ENCODE measurements around the gene CCNT1.
"Not testable (repeated sequence)": the region's sequence is repeated elsewhere in the genome, so short reads cannot be mapped to it uniquely, and the experiment has no call there.

CCNT1 gene

DNA sequence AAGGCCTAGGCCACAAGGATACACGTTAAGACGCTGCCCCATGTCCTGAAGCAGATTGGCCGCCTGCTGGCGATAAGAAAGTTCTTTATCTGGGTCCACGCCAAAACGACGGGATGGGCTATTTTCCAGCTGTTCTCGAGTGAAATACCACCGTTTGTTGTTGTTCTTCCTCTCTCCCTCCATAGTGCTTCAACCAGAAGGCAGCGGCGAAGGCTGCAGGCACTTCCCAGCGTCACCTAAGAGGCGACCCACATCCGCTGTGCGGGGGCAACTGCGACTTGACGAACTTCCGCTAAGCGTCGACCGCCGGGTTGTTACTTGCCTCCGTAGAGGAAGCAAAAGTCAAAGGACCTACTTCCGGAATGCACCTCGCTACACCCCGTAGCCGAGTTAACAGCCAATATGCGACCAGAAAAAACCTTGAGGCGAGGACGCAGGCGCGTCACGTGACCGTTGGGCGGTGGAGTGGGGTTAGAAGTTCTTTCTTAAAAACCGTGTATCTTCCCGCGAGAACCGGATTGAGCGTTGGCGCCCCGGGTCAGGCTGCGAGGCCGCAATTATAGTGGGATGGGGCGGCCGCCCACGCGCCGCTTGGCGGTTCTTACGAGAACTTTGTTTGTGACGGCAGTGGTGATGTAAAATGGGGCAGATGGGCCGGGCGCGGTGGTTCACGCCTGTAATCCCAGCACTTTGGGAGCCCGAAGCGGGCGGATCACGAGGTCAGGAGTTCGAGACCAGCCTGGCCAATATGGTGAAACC, at the start of gene CCNT1:
CCNT1 (minus strand) TSS at position 215 of the 759 bp plus-strand sequence; CDS start at position 183, 32 bp downstream.
- DNase-seq (ENCODE audit: low read depth, low spot score): peak; percentile 99

- no peak for DNase-seq (ENCODE audit: low read depth, low spot score)
Observed at GRCh38 chr12:48765753-48766162, 49.3 kb upstream of the CCNT1 start.

- no peak for DNase-seq (ENCODE audit: low read depth, low spot score)
Observed at GRCh38 chr12:48764521-48764920, 48.0 kb upstream of the CCNT1 start.

- DNase-seq (ENCODE audit: low read depth, low spot score): no peak
Observed at GRCh38 chr12:48758737-48759136, 42.2 kb upstream of the CCNT1 start.

- no peak for DNase-seq (ENCODE audit: low read depth, low spot score)
Observed at GRCh38 chr12:48758186-48758585, 41.7 kb upstream of the CCNT1 start.

DNA sequence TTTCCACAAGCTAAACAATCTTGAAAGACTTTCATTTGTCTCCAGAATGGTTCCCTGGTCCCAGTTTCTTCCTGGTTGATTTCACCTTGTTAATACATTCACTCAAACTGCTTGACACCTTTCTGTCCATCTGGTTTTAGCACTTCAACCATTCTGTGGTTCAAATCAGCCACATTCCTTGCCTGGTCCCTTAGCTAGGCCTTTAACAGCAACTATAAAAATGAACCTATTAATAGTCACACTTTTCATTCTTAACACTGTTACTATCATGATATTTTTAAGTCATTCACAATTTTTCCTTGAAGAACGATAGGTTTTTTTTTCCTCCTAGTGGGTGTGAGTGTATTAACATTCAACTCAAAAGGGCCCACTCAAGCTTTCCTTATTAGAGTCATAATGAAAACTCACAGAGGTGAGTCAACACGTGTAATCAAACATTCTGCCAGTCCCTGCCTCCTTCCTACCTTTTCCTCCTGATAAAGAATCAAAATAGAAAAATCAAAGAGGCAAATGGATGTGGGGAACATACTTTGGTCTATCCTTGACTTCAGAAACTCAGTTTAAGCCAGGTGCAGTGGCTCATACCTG, 34.4 kb upstream of the CCNT1 start:
- DNase-seq (ENCODE audit: low read depth, low spot score): no peak

- no peak for DNase-seq (ENCODE audit: low read depth, low spot score)
Observed at GRCh38 chr12:48750215-48750614, 33.7 kb upstream of the CCNT1 start.

DNA sequence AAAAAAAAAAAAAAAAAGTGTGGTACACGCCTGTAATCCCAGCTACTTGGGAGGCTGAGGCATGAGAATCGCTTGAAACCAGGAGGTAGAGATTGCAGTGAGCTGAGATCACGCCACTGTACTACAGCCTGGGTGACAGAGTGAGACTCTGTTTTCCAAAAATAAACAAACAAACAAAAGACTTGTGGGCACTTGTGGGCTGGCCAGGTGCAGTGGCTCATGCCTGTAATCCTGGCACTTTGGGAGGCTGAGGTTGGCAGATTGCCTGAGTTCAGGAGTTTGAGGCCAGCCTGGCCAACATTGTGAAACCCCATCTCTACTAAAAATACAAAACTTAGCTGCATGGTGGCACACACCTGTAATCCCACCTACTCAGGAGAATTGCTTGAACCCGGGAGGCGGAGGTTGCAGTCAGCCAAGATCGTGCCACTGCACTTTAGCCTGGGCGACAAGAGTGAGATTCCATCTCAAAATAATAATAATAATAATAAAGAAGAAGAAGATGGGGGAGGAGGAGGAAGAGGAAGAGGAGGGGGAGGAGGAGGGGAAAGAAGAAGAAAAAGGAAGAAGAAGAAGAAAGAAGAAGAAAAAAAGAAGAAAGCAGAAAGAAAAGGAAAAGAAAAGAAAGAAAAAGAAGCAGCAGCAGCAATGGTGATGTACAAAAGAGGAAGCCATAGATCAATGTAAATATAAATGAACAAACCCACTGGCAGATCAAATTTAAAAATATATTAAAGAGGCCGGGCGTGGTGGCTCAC, 27.9 kb upstream of the CCNT1 start:
- no peak for DNase-seq (ENCODE audit: low read depth, low spot score)

- no peak for DNase-seq (ENCODE audit: low read depth, low spot score)
Observed at GRCh38 chr12:48739618-48740269, 23.2 kb upstream of the CCNT1 start.

DNA sequence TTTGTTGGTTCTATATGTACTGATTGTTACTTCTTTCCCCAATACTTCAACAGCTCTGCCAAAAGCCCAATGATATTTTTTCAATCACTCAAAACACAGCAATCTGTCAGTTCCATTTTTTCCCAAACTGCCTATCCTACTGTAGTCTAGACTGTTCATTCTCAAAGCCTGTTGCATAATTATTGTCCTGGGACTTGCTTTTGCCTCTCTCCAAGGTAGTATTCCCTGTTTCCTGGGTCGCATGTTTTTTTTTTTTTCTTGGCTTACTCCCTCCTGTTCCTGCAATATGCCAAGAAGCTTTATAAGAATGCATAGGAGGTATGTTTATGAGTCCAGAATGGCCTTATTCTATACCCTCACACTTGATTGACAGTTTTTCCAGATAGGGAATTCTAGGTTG, 19.9 kb upstream of the CCNT1 start:
- no peak for DNase-seq (ENCODE audit: low read depth, low spot score)

DNA sequence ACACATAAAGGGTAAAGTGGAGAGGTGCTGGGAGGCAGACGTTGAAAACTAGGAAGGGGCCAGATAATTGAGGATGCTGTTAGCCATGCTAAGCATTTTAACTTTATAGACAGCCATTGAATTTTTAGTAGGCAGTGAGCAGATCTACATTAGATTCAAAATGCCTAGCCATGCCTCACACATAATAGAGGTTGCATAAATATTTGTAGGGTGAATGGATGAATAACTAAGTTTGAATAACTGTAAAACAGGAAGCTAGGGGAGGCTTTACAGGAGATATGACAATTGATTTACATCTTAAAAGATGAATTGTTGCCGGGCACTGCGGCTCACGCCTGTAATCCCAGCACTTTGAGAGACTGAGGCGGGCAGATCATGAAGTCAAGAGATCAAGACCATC, 12.3 kb upstream of the CCNT1 start:
- DNase-seq (ENCODE audit: low read depth, low spot score): no peak

GRCh38 chr12:48720737-48721136, 4.2 kb upstream of the CCNT1 start:
- DNase-seq (ENCODE audit: low read depth, low spot score): not testable (repeated sequence)

DNA sequence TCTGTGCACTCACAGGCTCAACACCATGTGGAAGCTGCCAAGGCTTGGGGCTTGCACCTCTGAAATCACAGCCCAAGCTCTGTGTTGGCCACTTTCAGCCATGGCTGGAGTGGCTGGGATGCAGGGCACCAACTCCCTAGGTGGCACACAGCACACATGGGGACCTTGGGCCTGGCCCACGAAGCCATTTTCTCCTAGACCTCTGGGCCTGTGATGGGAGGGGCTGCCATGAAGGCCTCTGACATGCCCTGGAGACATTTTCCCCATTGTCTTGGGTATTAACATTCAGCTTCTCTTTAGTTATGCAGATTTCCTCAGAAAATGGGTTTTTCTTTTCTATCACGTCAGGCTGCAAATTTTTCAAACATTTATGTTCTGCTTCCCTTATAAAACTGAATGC, 3.7 kb upstream of the CCNT1 start:
- not testable (repeated sequence) for DNase-seq (ENCODE audit: low read depth, low spot score)

DNA sequence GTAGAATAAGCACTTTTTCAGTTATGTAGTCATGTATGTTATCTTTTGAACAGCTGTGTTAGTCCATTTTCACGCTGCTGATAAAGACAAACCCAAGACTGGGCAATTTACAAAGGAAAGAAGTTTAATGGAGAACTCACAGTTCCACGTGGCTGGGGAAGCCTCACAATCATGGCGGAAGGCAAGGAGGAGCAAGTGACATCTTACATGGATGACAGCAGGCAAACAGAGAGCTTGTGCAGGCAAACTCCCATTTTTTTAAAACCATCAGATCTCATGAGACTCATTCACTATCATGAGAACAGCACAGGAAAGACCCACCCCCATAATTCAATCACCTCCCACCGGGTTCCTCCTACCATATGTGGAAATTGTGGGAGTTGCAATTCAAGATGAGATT, 2.5 kb upstream of the CCNT1 start:
- DNase-seq (ENCODE audit: low read depth, low spot score): not testable (repeated sequence)

GRCh38 chr12:48717252-48717695, 767 bp upstream of the CCNT1 start:
- DNase-seq (ENCODE audit: low read depth, low spot score): no peak

DNA sequence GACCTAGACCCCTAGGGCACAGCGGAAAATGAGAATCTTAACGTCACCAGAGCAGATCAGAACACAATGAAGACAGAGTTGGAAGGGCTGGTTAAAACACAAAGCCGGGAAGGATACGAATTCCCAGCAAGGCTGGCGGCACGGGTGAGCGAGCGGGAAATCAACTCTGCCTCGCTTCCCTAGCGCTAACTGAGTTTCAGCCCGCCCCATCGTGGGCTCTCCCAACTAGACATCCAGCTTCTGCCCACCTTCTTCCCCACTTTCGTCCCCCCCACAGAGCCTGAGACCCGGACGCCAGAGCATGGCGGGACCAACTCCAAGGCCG, 377 bp downstream of the CCNT1 start:
- DNase-seq (ENCODE audit: low read depth, low spot score): no peak

- DNase-seq (ENCODE audit: low read depth, low spot score): no peak
Observed at GRCh38 chr12:48712209-48712608, 4.3 kb downstream of the CCNT1 start.

GRCh38 chr12:48698822-48699221, 17.7 kb downstream of the CCNT1 start:
- not testable (repeated sequence) for DNase-seq (ENCODE audit: low read depth, low spot score)

- no peak for DNase-seq (ENCODE audit: low read depth, low spot score)
Observed at GRCh38 chr12:48696626-48697025, 19.9 kb downstream of the CCNT1 start.

DNA sequence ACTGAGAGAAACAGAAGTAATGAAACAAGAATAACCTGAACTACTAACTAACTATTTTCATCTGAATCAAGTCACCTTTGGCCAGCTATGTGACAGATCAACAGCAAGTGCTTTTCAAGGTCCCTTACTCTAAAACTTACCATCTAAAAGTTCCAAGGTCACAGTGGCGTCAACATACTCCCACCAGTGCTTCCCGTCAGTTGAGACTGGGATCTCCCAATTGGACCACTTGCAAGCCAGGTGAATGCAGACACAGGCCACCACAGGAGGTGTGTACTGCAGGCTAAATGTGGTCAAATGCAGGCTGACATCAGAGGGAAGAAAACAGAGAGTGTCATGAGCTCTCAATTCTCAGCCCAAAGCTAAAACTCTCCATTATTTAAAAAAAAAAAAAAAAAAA, 20.6 kb downstream of the CCNT1 start:
- no peak for DNase-seq (ENCODE audit: low read depth, low spot score)

DNA sequence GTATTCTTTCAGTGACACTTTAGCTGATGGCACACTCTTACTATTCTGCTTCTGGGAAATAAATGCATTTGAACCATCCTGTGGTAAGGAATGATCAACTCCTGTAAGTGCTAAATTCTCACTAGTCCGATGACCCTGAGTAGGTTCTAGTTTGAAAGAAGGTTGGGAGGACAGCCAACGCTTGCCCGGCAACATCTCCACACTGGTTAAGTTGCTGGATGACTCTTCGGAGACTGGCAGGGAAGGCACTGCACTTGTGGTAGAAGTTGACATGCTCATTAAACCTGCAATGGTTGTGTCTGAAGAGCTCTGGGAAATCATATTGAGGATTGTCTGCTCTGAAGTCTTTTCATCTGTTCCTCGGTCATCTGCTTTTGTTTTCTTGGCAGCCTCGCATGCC, 22.5 kb downstream of the CCNT1 start:
- DNase-seq (ENCODE audit: low read depth, low spot score): no peak

DNA sequence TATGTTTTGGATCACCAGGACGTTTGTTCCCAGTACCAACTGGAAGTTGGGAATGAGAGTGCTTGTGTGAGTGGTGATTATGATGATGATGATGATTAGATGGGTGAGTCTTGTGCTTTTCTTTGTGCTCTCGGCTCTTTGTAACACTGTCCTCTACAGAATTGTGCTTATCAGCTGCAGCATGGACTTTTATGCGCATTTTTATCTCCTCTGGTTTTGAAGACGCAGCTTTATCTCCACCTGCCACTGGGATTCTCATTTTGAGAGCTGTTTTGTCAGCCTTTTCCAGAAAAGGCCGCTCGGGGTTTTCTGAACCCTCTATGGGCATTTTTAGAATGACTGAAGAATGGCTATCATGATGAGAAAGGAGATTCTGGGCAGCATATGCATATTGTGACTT, 22.9 kb downstream of the CCNT1 start:
- no peak for DNase-seq (ENCODE audit: low read depth, low spot score)
